Stimulated activated CD4-positive, alpha-beta T cell treated with anti-CD3 and anti-CD28 coated beads, Interleukin-12 subunit alpha, Interleukin-12 subunit beta, amount 100 ng/mL, for 4 hours (primary cell): ENCODE results near the gene NEDD1.

Experiments
- DNase-seq: peaks from one replicate; pipeline ENCODE4 v3.0.0-alpha.2; 2020

The NEDD1 gene

DNA sequence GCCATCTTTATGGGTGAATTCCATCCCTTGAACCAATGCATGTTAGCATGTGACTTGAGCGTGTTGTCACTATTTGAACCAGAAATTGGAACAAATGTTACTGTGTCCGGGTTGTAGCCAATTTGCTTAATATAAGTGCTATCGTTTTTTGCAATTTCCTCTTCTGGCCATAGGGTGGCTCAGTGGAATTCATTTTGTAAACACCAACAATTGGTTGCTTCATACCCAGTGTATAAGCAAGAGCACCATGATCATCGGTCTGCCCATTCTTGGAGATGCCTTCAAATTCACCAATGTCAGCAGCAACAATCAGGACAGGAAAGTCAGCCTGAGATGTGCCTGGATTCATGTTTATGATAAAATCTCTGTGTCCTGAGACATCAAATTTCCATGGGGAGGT is 5.0 kb upstream of the NEDD1 start:
- DNase-seq: no peak

DNA sequence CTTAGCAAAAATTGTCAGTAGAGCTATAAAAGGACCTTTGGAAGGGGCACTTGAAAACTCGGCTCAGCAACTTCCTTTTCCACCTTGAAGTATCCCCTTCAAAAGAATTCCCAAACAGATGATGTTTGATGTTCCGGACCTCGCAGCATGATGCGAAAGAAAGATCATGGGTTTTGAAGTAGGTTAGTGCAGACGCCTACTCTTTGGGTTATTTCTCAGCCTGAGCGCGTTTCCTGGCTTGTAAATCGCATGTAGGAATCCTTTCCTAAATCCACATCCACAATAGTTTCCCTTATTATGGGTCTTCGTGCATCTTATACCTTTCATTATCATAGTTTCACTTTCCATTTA is 584 bp upstream of the NEDD1 start:
- no peak for DNase-seq

DNA sequence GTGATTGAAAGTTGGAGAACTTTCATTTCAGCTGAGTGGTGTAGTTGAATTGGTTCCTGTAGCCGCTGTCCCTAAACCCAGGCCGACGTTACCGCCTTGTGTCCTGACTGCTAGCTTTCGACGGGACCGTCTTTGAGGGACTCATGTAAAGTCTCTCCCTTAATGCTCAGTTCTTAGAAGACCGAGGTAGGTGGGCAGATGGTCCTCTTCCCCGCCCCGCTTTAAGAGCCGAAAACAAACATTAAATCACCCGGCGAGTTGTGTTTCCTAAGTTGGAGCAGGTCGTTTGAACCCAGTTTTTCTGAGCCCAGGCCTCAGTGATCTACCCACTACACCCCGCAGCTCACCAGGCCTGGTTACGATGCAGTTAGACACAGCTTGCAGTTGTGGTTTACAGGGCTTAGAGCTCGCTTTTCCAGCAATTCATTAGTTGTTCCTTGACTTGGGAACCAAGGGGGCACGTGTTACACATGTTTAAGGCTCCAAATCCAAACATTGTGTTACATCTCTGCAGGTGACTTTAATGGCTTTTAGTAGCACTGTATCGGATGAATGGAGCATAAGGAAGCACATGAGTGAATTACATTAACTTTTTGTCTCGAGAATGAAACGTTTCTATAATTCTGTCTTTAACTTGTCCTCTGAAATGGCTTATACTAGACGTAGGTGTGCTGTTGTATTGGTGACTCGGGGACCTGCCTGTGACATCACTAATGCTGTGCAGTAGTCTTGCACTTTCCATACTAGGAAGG is 790 bp downstream of the NEDD1 start:
- peak; percentile 8 for DNase-seq

DNA sequence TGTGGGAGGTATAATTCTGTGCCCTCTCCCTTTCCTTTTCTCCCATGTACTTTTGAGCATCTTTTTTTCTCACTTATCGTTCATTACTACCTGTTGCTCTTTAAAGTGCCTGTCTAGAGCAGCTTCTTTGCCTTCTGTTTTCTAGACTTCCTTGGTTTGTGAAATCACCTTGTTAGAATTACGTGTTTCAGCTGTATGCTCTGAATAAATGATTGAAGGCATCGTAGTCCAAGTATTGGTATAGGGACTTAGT is 1.3 kb downstream of the NEDD1 start:
- DNase-seq: no peak

DNA sequence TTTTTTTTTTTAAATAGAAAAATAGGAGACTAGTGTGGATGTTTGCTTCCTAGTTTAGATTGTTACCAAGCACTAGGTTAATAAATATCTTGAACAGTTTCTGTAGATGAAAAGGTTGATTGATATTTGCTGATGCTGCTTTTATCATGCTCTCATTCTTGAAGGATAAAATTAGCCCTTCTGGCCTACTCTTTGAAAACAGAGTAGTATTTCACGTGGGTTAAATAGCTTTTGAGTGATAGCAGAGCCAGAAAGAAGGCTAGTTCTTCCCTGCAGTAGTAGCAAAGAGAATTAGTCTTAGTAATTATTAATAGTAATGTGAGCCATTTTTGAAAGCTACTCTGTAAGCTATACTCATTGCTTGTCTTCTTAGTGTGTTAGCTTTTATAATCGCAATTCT is 5.2 kb downstream of the NEDD1 start:
- no peak for DNase-seq

DNA sequence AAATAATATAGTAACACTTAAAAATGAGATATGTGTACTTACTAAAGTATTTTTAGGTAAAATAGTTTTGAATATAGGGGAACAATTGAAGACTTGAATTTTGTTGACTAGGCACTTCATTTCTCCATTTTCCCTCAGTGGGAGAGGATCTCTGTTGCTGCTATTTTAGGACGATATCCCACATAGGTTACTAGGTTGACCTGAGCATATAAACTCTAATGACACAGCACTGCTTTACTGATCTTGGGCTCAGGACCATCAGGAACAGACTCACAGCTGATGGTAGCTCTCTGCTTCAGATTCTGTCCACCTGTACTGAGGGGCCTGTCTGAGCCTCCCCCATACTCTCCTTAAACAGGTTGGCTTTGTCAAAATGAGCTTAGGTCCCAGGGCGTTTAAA is 5.9 kb downstream of the NEDD1 start:
- DNase-seq: no peak

DNA sequence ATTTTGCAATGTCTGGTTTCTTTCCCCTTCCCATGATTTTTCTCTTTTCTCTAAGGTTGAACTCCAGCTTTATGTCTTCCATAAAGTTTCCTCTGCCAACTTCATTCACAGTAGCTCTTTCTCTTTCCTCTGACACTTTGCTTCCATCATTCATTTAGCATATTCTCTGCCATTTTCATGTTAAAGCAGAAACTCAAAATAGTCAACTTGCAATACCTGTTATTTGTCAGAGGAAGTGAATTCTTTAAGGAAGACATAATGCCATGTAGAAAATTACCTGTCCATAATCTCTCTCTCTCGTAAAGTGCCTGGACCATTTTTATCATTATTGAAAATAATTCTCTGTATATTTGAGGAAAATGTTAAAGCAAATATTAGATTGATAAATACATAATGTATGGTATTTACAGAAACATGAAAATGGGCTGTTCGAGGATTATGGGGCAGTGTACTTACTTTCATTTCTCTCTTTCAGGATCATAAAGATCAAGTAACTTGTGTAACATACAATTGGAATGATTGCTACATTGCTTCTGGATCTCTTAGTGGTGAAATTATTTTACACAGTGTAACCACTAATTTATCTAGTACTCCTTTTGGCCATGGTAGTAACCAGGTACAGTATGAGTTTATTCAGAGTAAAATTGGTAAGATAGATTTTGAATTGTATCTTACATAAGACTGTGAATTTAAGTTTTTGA is 12.6 kb downstream of the NEDD1 start:
- DNase-seq: no peak

DNA sequence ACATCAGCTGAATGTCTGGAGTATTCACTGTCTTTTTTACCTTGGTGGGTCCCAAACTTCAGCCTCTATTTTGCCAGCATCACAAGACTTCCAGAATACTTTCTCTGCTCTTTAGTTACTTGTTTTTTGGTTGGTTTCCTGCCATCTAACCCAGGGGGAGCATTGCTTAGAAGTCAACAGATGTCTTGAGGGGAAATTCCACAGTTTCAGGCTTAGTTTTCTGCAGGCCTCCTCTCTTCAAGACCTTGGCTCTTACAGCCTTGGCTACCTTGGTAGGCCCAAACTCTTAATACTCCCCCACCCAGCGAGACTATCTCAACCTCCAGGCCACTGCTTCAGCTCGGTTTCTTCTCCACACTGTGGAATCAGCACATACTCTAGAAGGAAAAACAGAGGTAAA is 41.7 kb downstream of the NEDD1 start:
- no peak for DNase-seq

DNA sequence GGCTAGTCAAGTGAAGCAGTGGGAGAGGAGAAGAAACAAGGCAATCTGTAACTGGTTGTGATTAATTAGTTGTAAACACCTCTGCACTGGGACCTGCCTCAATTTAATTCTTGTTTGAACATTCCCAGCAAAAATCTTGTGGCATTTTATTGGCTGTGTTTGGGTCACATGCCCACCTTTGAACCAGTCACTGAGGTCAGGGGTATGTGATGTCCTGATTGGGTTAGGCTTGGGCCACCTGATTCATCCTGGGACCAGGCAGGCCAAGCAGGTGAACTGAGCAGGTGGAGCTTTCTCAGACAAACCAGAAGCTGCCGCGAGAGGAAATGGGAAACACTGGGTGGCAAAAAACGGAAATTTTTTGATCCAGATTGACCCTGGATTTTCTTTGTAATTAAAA is 72.5 kb downstream of the NEDD1 start:
- DNase-seq: no peak

DNA sequence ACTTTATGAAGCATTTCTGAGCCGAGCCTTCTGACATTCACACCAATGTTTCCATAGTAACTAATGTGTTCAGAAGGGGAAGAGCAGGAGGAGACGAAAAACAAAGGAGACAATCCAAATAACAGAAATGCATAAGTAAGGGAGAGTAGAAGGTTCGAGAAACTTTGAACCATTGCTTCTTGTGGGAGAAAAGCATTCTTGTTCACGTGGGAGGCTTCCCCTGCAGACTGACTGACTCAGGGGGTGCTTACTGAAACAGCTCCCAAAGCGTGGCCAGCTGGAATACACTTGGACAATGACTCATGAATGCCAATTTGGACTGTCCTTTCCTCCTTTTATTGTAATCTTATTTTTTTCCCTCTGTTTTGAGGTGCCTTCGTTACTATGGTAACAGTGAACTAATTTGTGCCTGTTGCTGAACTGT is 73.9 kb downstream of the NEDD1 start:
- DNase-seq: no peak

DNA sequence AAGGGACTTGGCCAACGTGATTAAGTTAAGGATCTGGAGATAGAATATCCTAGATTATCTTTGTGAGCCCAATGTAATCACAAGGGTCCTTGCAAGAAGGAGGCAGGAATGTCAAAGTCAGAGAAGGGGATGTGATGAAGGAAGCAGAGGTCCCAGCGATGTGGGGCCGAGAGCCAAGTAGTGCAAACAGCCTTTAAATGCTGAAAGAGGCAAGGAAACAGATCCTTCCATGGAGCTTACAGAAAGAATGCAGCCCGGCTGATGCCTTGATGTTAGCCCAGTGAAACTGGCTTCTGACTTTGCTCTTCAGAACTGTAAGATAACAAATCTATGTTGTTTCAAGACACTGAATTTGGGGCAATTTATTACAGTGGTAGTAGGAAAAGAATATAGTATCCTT is 74.9 kb downstream of the NEDD1 start:
- DNase-seq: no peak

DNA sequence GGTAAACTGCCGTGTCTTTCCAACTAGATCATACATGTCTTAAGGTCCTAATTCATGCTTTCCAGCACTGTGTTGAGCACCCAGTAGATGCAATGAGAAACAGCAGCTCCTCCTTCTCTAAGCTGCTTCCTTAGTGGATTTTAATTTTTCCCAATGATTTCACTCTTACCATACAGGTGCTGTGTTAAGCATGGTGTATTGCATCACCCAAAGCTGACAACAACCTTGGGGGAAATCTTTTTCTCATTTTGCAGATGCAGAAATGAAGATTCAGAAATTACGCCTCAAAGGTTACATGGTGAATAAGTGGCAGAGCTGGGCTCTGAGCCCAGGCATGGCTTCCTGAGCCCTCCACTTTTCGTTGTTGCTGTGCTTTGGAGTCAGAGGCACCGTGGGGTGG is 75.6 kb downstream of the NEDD1 start:
- no peak for DNase-seq

DNA sequence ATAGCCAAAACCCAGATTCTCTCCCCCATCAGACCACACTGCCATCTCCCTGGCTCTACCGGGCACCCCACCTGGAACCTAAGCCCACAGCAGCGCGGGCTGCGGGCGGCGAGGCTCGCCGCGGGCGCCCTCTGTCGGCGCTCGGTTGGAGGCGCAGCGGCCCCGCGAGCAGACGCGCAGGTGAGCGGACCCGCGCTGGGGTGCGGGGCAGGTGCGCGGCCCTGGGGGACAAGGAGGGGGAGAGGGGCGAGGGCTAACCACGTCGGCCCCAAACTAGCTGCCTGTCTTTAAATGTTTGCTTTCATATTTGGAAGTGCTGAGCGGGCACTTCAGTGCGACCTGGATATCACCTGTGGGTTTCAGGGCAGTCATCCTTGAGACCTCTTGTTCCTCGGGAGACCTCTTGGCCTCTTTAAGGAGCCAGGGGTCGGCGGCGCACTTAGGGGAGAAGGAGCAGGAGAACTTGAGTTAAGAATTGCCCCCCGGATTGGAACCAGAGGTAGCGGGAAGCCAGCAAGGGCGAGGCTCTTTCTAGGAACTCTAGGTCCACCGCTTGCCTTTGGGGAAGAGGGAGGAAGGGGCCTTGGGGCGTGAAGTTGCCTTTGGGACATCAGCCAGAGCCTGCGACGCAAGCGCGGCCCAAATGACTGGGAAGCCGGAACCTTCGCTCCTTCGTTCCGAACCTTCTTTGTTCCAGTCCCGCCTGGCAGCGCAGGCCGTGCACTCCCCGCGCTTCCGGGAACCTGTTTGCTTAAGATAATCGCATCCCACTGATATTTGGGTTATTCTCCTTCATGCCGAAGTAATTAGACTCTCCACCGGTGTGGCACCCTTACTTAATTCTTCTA is 78.7 kb downstream of the NEDD1 start:
- DNase-seq: peak; percentile 39

DNA sequence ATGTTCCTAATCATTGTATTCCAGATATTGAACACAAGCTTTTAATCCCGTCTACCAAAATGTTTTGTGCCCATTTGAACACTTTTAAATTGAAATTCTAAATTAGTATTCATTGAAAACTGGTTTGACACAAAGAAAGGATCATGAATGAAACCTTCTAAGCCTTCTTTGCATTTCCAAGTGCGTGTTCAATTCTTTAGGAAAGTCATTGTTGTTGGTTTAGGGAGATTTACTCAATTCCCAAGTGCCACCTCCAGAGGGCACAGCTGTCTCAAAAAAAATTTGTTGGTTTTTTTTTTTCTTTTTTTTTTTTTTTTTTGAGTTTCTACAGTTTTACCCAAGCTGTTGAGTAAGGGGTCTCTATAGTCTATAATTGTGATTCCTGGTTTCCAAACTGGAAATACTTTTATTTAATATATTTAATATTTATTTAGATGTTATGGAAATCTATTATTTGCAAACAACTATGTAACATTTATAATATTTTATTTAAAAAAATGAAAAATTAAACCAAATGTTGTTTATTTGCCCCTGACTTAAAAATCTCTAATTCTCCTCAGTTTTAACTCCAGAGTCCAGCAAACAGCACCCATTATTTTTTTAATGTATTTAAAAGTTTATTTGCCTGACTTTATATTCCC is 79.9 kb downstream of the NEDD1 start:
- peak; percentile 6 for DNase-seq

DNA sequence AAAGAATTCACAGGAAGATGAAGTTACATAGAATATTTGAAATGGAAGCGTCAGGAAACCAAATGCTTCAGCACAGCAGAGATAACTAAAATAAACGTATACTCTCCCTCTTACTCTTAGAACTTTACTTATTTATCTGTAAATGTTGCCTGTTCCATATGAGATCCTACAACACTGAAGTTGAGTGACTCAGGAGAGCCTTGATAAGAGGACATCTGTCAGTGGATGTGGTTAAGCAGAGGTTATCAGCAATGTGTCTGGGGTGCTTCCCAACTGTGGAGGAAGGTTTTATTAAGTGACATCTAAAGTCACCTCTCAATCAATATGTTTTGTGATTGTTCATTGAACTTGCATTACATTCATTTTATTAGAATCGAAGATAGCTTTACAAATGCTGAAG is 81.9 kb downstream of the NEDD1 start:
- DNase-seq: no peak

DNA sequence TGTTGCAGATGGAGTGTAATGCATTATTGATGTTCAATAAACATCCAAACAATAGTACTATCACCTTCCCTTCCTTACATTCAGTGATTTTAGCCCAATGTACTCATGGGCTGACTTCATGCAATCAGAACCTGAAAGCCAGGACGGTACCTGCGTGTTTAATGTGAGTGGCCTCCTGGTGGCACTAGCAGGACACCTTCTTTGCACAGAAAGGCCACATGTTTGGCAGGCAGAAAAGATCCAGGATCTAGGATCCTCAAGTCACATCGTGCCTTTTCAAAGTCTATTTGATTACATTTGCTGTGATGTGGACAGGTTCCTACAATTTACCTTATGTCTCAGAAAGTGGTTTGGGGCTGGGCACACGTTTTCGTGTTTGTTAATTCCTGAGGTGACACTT is 82.9 kb downstream of the NEDD1 start:
- no peak for DNase-seq

DNA sequence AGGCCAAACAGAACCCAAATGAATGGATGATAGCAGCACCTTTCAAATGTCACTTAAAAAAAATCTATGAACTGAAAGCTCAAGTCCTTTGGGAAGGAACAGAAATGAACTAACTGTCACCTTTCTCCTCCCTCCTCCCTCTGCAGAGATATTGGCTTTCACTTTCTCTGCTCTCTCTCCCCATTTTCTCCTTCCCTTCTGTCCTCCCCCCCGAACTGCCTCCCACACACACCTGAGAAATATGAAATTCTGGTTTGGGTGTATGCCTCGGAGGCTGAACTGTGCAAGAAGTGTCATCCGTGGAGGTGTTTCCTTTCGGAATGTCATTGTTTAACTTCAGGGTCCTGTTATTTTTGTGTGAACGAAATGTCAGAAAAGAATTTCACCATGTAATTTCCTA is 87.8 kb downstream of the NEDD1 start:
- DNase-seq: no peak

DNA sequence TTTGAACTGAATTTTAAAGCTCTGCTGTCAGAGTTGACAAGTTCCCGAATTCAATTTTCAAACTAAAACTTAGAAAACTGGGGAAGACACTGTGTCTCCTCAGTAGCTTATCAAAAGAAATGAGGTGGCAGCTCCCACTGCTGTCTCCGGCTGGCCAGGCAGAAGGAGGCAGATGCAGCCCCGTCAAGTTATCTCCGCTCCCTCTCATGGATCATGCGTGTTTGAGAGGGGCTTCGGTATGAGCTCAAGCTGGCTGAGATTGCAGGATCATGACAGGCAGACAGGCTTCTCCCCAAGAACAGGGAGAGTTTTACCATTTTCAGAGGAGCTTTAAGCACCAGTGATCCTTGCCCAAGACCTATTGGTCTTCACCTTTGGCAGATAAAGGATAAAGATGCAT is 88.8 kb downstream of the NEDD1 start:
- no peak for DNase-seq

DNA sequence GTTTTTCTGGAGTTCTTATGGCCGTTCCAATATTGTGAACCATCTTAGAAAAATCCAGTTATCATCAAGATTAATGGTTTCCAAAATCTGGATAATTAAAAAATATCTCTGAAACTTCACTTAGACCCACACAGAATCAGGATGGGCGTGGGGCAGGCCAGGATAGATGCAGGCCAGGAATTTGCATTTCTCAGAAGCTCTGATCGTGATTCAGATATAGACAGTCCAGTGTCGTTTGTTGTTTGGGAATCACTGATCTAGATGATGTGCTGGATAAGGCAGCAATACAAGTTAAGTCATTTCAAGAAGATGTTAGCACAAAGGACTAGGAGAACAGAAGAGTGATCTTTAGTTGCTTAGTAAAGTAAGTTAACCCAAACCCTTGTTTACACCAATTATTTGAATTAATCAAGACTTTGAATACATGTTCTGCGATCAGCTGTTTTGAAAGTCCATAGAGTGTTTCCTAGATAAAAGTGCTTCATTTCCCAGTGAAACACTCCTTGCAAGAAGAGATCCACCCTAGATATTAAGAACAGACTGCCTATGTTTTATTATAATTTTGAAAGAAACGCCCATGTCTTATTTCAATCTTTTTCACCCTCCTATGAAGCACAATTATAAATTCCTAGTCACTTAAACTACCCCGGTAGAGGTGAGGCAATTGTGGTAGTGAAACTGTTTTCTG is 90.9 kb downstream of the NEDD1 start:
- no peak for DNase-seq

DNA sequence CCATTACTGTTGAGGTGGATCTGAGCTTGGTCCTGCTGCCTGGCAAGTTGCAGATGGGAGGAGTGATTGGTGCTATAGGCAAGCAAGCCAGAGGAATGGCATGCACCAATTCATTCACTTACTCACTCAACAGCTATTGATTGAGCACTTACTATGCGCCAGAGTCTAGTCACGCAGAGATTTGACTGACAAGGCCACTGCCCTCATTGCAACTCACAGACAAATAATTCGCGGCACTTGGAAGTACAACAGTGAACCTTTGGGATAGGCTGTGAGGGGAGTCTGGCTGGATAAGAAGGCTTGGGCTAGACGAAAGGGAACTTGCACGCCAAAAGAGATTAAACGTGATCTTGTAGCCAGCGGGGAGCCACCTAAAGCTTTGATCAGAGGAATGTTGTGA is 96.2 kb downstream of the NEDD1 start:
- DNase-seq: no peak
